Spleen (tissue), 13 donors: Measurements from ENCODE around the gene ANXA7. TPM values are rescaled to one million over a fixed set of nuclear protein-coding genes. Genes with fewer than 3 reads are reported as not detected.

Experiments
- DNase-seq: peaks from one replicate; pipeline ENCODE4 v3.0.0-alpha.2; 2020
- H3K27ac ChIP-seq, 8 donors: fragments of 200-600 bp; sonication (generic) in 7 of 8; 1 replicate in 4 of 8; 2 replicates in 4 of 8; pipeline versions ENCODE4 v1.5.0 to v1.8.0; 2016 to 2021; ENCODE audit warnings: inconsistent platforms in 4 of 8, mild to moderate bottlenecking in 4 of 8, moderate library complexity in 1 of 8
- H3K27me3 ChIP-seq, 7 donors: fragments of 200-600 bp; sonication (generic) in 6 of 7; replicated peaks in 1 of 7; 1 replicate in 4 of 7; 2 replicates in 3 of 7; pipeline versions ENCODE4 v1.5.0 to v1.8.0; 2016 to 2021; ENCODE audit warnings: inconsistent platforms in 3 of 7, mild to moderate bottlenecking in 1 of 7
- H3K36me3 ChIP-seq, 6 donors: fragments of 200-600 bp; sonication (generic) in 5 of 6; 1 replicate in 4 of 6; 2 replicates in 2 of 6; pipeline versions ENCODE4 v1.5.0 to v1.8.0; 2016 to 2021; ENCODE audit warnings: inconsistent platforms in 2 of 6
- H3K4me1 ChIP-seq, 6 donors: fragments of 200-600 bp; sonication (generic) in 5 of 6; 1 replicate in 3 of 6; 2 replicates in 3 of 6; pipeline versions ENCODE4 v1.5.0 to v1.8.0; 2016 to 2021; ENCODE audit warnings: inconsistent platforms in 3 of 6
- H3K4me3 ChIP-seq, 8 donors: fragments of 200-600 bp; sonication (generic) in 7 of 8; 1 replicate in 4 of 8; 2 replicates in 4 of 8; pipeline versions ENCODE4 v1.5.0 to v1.8.0; 2016 to 2021; ENCODE audit warnings: inconsistent platforms in 4 of 8, mild to moderate bottlenecking in 4 of 8, moderate library complexity in 2 of 8
- H3K9me3 ChIP-seq, 8 donors: fragments of 200-600 bp; sonication (generic) in 7 of 8; 1 replicate in 4 of 8; 2 replicates in 4 of 8; pipeline versions ENCODE4 v1.5.0 to v1.8.0; 2016 to 2021; ENCODE audit warnings: inconsistent platforms in 4 of 8
- CTCF ChIP-seq, 11 experiments: fragments of 200-600 bp in 7 of 11; fragments of 450-650 bp in 4 of 11; sonication (generic) in 4 of 11; IDR thresholded peaks in 8 of 11; conservative IDR thresholded peaks in 3 of 11; 1 replicate in 7 of 11; 2 replicates in 4 of 11; pipeline versions ENCODE4 v1.4.0 to v1.8.0; 2016 to 2021; ENCODE audit warnings: antibody characterized with exemption in 11 of 11, inconsistent platforms in 4 of 11, mild to moderate bottlenecking in 1 of 11
- POLR2A ChIP-seq, 3 donors: fragments of 450-650 bp; IDR thresholded peaks; one replicate each; pipeline ENCODE4 v1.5.1; 2017; ENCODE audit warnings: antibody characterized with exemption in 3 of 3, mild to moderate bottlenecking in 1 of 3
- POLR2AphosphoS5 ChIP-seq, 3 donors: sonication (generic); formaldehyde crosslinking; IDR thresholded peaks; one replicate each; pipeline ENCODE4 v1.5.1; 2017; ENCODE audit warnings: antibody characterized with exemption in 3 of 3
- WGBS, 5 donors: extraction: QIAGEN DNeasy Blood & Tissue Kit in 3 of 5; methylation state at CpG; one replicate each; pipeline versions ENCODE4 v1.1.5 to v1.1.7; 2013 to 2018; 5-methylcytosine and 5-hydroxymethylcytosine counted together
- intact Hi-C: fragments of 100-400 bp; cut with DNase I; formaldehyde crosslinking; loops from one replicate; pipeline ENCODE4 v1.15.0; 2023; ENCODE audit warnings: low total_unique reads
- long read RNA-seq, 2 donors: transcript quantifications; one replicate each; lab custom pipeline, GENCODE V29; 2026
- polyA plus RNA-seq, 3 donors: library from polyadenylated mRNA; stranded (reverse); fragments of 200-250 nt; gene quantifications; one replicate each; pipeline ENCODE4 v1.2.1, GENCODE V29; 2013
- total RNA-seq, 7 donors: library from RNA; depleted of rRNA in 3 of 7; stranded (reverse); fragments of >200 nt in 3 of 7; fragmentation: NEBNext Ultra II Directional in 4 of 7; extraction: Animal tissue kit (Norgen Biotek cat#: 25700) in 4 of 7; gene quantifications; one replicate each; pipeline versions ENCODE4 v1.1.0 to v1.2.1, GENCODE V29; 2016 to 2021
- donor health status: healthy with polysubstance abuse.
- donor health status: DM: no; HTN: no; CAD: no; lungs with moderate emphysema.
- donor health status: DM: no; HTN: no; CAD: no.
- donor health status: Bipolar disorder and iron deficiency.
- donor health status: healthy.
- donor health status: DM: no; HTN: no; CAD: no.
- donor health status: DM: yes; HTN: yes; CAD: no.

The ANXA7 gene
- 100 to 1,000 TPM in 3 of 7 donors, 10 to 100 TPM in 4; 87.8 to 118 (median 97.9) TPM for total RNA-seq
- 10 to 100 TPM; 40.1 to 57.3 (median 46.4) TPM for polyA plus RNA-seq
- long read RNA-seq, donor 1, transcript ANXA7-202 (13 exons, 2,452 nt): major isoform, 25 of 57 reads
- long read RNA-seq, donor 1, partial matches to known transcripts: 32 of 57 reads
- long read RNA-seq, donor 1, other reads (novel, unspliced or antisense): 0 of 57 reads
- long read RNA-seq, donor 2, transcript ANXA7-202 (13 exons, 2,452 nt): major isoform, 26 of 69 reads
- long read RNA-seq, donor 2, partial matches to known transcripts: 43 of 69 reads
- long read RNA-seq, donor 2, other reads (novel, unspliced or antisense): 0 of 69 reads

GRCh38 chr10:73413528-73414229 is at the start of gene ANXA7:
ANXA7 (minus strand) TSS chr10:73414058; CDS start chr10:73400856, 13,202 bp downstream.
- peak within 1 kb of the TSS; percentile 72 to 98 (median 88) for H3K4me3 ChIP-seq
- H3K27ac ChIP-seq: peak within 1 kb of the TSS; percentile 78 to 98 (median 96)
- H3K36me3 ChIP-seq: peaks cover 0 to 3% (median 0%) of the 10 kb centered on the region in 6 donors
- H3K27me3 ChIP-seq: no peaks in the 10 kb centered on the region
- no peaks in the 10 kb centered on the region for H3K9me3 ChIP-seq
- peaks cover 16 to 57% (median 43%) of the 10 kb centered on the region in 6 donors for H3K4me1 ChIP-seq
- peak; percentile 99 for DNase-seq
- intact Hi-C loops: no loop called here
- 0 to 1% (median 0%) methylated on average over 35 to 62 of the region's 62 CpGs for WGBS, 5 donors
- TF ChIP-seq CTCF (IDR thresholded peaks at IDR 0.05 in 8 of 11, conservative IDR thresholded peaks at IDR 0.05 in 3 of 11) (peak in 9 of 11 experiments; percentile 30 to 72 (median 50)), POLR2AphosphoS5 (IDR thresholded peaks at IDR 0.05) (peak; percentile 96 to 98 (median 97)), POLR2A (IDR thresholded peaks at IDR 0.05) (peak in 2 of 3 donors; percentile 32 to 49)

GRCh38 chr10:73460897-73461296 is 47.0 kb upstream of the ANXA7 start:
- Histone ChIP-seq H3K4me3 (no peak overlapping the region), H3K27ac (peak overlapping the region in 1 of 8 donors; percentile 10), H3K27me3 (no peaks in the 10 kb centered on the region), H3K36me3 (peaks cover 0 to 92% (median 18%) of the 10 kb centered on the region in 6 donors), H3K4me1 (peaks cover 0 to 3% (median 0%) of the 10 kb centered on the region in 6 donors), H3K9me3 (no peaks in the 10 kb centered on the region)
- intact Hi-C loops: no loop called here
- WGBS, 5 donors: 89 to 97% (median 96%) methylated on average over 4 of the region's 4 CpGs
- no peak for DNase-seq
- no peak for TF ChIP-seq POLR2AphosphoS5 (IDR thresholded peaks at IDR 0.05)
- TF ChIP-seq POLR2A (IDR thresholded peaks at IDR 0.05): no peak
- TF ChIP-seq CTCF (IDR thresholded peaks at IDR 0.05 in 8 of 11, conservative IDR thresholded peaks at IDR 0.05 in 3 of 11): no peak

DNA sequence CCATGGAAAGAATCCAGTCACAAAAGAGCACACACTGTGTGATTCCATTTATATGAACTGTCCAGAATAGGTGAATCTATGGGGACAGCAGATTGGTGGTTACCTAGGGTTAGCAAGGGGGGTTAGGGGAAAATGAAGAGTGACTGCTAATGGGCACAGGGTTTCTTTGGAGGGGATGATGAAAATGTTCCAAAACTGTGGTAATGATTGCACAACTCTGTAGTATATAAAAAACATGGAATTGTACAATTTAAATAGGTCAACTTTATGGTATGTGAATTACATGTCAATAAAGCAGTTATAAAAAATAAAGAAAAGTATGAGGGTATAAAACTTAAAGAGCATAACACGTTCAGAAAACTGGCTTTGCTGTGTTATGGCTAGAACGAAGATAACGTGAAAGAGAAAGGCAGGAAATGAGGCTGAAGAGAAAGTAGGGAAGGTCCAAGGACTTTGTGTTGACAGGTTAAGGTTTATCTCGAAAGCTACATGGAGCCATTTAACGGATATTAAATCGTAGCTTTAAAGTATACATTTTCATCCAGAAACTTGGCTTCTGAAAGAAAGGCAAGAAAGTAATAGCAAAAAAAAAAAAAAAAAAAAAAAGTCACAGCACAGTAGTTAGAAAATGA is 45.9 kb upstream of the ANXA7 start:
- whole genome bisulfite sequencing, 5 donors: 74 to 87% (median 81%) methylated on average over 6 of the region's 6 CpGs
- H3K36me3 ChIP-seq: peaks cover 0 to 92% (median 10%) of the 10 kb centered on the region in 6 donors
- H3K4me3 ChIP-seq: no peak overlapping the region
- no peak for DNase-seq
- H3K9me3 ChIP-seq: no peaks in the 10 kb centered on the region
- no peak overlapping the region for H3K27ac ChIP-seq
- intact Hi-C loops: no loop called here
- no peaks in the 10 kb centered on the region for H3K27me3 ChIP-seq
- no peak for TF ChIP-seq POLR2AphosphoS5 (IDR thresholded peaks at IDR 0.05)
- TF ChIP-seq POLR2A (IDR thresholded peaks at IDR 0.05): no peak
- no peak for TF ChIP-seq CTCF (IDR thresholded peaks at IDR 0.05 in 8 of 11, conservative IDR thresholded peaks at IDR 0.05 in 3 of 11)
- peaks cover 0 to 3% (median 0%) of the 10 kb centered on the region in 6 donors for H3K4me1 ChIP-seq
